22Rv1 (cell line): ENCODE data around the gene CBLL1.

Experiments used
- CTCF ChIP-seq: fragments of 450-650 bp; IDR thresholded peaks from 2 replicates; pipeline ENCODE4 v1.5.1; 2017; ENCODE audit warnings: mild to moderate bottlenecking
- ZFX ChIP-seq: fragments of 450-650 bp; IDR thresholded peaks from 2 replicates; pipeline ENCODE4 v1.6.1; 2017; ENCODE audit warnings: antibody characterized with exemption, borderline replicate concordance

- TF ChIP-seq CTCF (no peak), ZFX (no peak)
These were observed 35.0 kb upstream of the CBLL1 start for GRCh38 chr7:107708956-107709355.
